IMR-90 (cell line): ENCODE data around the gene RALGPS1. TPM values are rescaled to one million over a fixed set of nuclear protein-coding genes. Genes with fewer than 3 reads are reported as not detected.
A peak's percentile ranks its signal among the peaks of the same experiment; 100 is the strongest.

Experiments
- ATAC-seq: fragments of 200-7000 bp; cut with Tn5 transposase; 2 replicates; pipeline ENCODE4 v1.9.1; 2020; ENCODE audit warnings: low read depth, mild to moderate bottlenecking, moderate library complexity
- BruUV-seq: library from RNA; stranded (reverse); fragments of 400-500 nt; replicated peaks from 2 replicates; lab custom pipeline; 2021; lab: Mats Ljungman, UMichigan
- CTCF ChIA-PET: fragments of 300-600 bp; formaldehyde crosslinking; extraction: SDS; loops from one replicate; lab custom pipeline; 2021; ENCODE audit warnings: antibody characterized with exemption; lab: Yijun Ruan, JAX
- POLR2A ChIA-PET: fragments of 300-600 bp; sonication (Branson Sonifier 250); formaldehyde crosslinking; loops from one replicate; lab custom pipeline; 2022; ENCODE audit warnings: antibody characterized with exemption; ENCODE audit not compliant: unreplicated experiment; lab: Charles Lee
- DNase-seq: peaks from one replicate; pipeline ENCODE4 v3.0.0; 2013
- H2AFZ ChIP-seq: replicated peaks from 2 replicates; pipeline ENCODE3; 2013; ENCODE audit warnings: low read length, mild to moderate bottlenecking; ENCODE audit not compliant: poor library complexity
- H2AK5ac ChIP-seq: 2 replicates; pipeline ENCODE4 v1.6.1; 2013; ENCODE audit warnings: low read depth, low read length, inconsistent platforms
- H2AK9ac ChIP-seq: replicated peaks from 2 replicates; pipeline ENCODE3; 2013; ENCODE audit warnings: mild to moderate bottlenecking, low read depth, low read length, moderate library complexity; ENCODE audit not compliant: poor library complexity
- H2BK120ac ChIP-seq: 2 replicates; pipeline ENCODE4 v1.6.1; 2013; ENCODE audit warnings: low read depth, low read length, inconsistent platforms
- H2BK15ac ChIP-seq: 3 replicates; pipeline ENCODE4 v1.6.1; 2013; ENCODE audit warnings: low read depth, low read length, inconsistent platforms
- H2BK20ac ChIP-seq: 2 replicates; pipeline ENCODE4 v1.6.1; 2013; ENCODE audit warnings: low read depth, mild to moderate bottlenecking, inconsistent platforms, low read length, moderate library complexity
- H2BK5ac ChIP-seq: 2 replicates; pipeline ENCODE4 v1.6.1; 2013; ENCODE audit warnings: mild to moderate bottlenecking, low read depth, low read length, inconsistent platforms; ENCODE audit not compliant: poor library complexity, severe bottlenecking
- H3K14ac ChIP-seq: replicated peaks from 2 replicates; pipeline ENCODE4 v1.6.1; 2013; ENCODE audit warnings: low read depth, low read length, inconsistent platforms
- H3K18ac ChIP-seq: 2 replicates; pipeline ENCODE4 v1.6.1; 2013; ENCODE audit warnings: low read depth, low read length, control low read depth
- H3K23ac ChIP-seq: 2 replicates; pipeline ENCODE4 v1.6.1; 2013; ENCODE audit warnings: low read depth, low read length, inconsistent platforms
- H3K27ac ChIP-seq: 2 replicates; pipeline ENCODE4 v1.5.1; 2013; ENCODE audit warnings: mild to moderate bottlenecking, control low read depth, low read length; ENCODE audit not compliant: insufficient read depth
- H3K27me3 ChIP-seq: 2 replicates; pipeline ENCODE4 v1.6.1; 2013; ENCODE audit warnings: low read length; ENCODE audit not compliant: control insufficient read depth, insufficient read depth
- H3K36me3 ChIP-seq: 2 replicates; pipeline ENCODE4 v1.6.1; 2013; ENCODE audit warnings: low read length, mixed read lengths; ENCODE audit not compliant: control insufficient read depth, insufficient read depth
- H3K4ac ChIP-seq: 2 replicates; pipeline ENCODE4 v1.6.1; 2013; ENCODE audit warnings: low read depth, low read length, inconsistent platforms
- H3K4me1 ChIP-seq: 2 replicates; pipeline ENCODE4 v1.6.1; 2013; ENCODE audit warnings: low read length, mixed read lengths; ENCODE audit not compliant: control insufficient read depth, insufficient read depth
- H3K4me2 ChIP-seq: 2 replicates; pipeline ENCODE4 v1.6.1; 2013; ENCODE audit warnings: low read depth, mild to moderate bottlenecking, control low read depth, low read length, moderate library complexity
- H3K4me3 ChIP-seq: 2 replicates; pipeline ENCODE4 v1.5.1; 2013; ENCODE audit warnings: low read depth, mild to moderate bottlenecking, control low read depth, low read length, moderate library complexity; ENCODE audit not compliant: insufficient read depth
- H3K56ac ChIP-seq: 2 replicates; pipeline ENCODE4 v1.6.1; 2013; ENCODE audit warnings: low read length, inconsistent platforms; ENCODE audit not compliant: insufficient read depth; ENCODE audit errors: extremely low read depth
- H3K79me1 ChIP-seq, 2 experiments: 2 replicates each; pipeline ENCODE4 v1.6.1; 2013; ENCODE audit warnings: low read length in 2 of 2, inconsistent platforms in 1 of 2, low read depth in 1 of 2
- H3K9ac ChIP-seq: 2 replicates; pipeline ENCODE4 v1.6.1; 2013; ENCODE audit warnings: low read depth, low read length, control low read depth
- H3K9me1 ChIP-seq: 2 replicates; pipeline ENCODE4 v1.6.1; 2013; ENCODE audit warnings: low read length, inconsistent platforms; ENCODE audit not compliant: insufficient read depth
- H3K9me3 ChIP-seq: 2 replicates; pipeline ENCODE4 v1.6.1; 2013; ENCODE audit warnings: low read length; ENCODE audit not compliant: control insufficient read depth, insufficient read depth
- H4K20me1 ChIP-seq: 2 replicates; pipeline ENCODE4 v1.6.1; 2013; ENCODE audit warnings: low read length, inconsistent platforms; ENCODE audit not compliant: insufficient read depth
- H4K5ac ChIP-seq: 2 replicates; pipeline ENCODE4 v1.6.1; 2013; ENCODE audit warnings: mild to moderate bottlenecking, low read depth, low read length, control low read depth
- H4K8ac ChIP-seq, 2 experiments: 2 replicates each; pipeline ENCODE4 v1.6.1; 2013; ENCODE audit warnings: low read depth in 2 of 2, low read length in 2 of 2, control low read depth in 1 of 2, inconsistent platforms in 1 of 2
- H4K91ac ChIP-seq: 2 replicates; pipeline ENCODE4 v1.6.1; 2013; ENCODE audit warnings: low read depth, low read length, inconsistent platforms; ENCODE audit not compliant: insufficient read depth
- CEBPB ChIP-seq: IDR thresholded peaks from 2 replicates; pipeline ENCODE4 v1.6.1; 2012; ENCODE audit warnings: low read depth, low read length, improper control_type of control experiment
- FOS ChIP-seq: fragments of 150-350 bp; IDR thresholded peaks from 2 replicates; pipeline ENCODE4 v1.6.1; 2016; ENCODE audit warnings: low read depth, low read length
- WGBS, 2 experiments: methylation state at CpG; one replicate each; pipeline versions ENCODE4 v1.1.5 to v1.1.7; 2013; ENCODE audit warnings: missing lambda C conversion rate in 2 of 2; ENCODE audit not compliant: insufficient read length in 1 of 2; ENCODE audit errors: extremely low coverage in 2 of 2; 5-methylcytosine and 5-hydroxymethylcytosine counted together
- dilution Hi-C: fragments of 300-500 bp; cut with HindIII; formaldehyde crosslinking; loops from one replicate; pipeline ENCODE4 v1.14.3; 2018; ENCODE audit warnings: low sequenced_read_pairs; ENCODE audit not compliant: unreplicated experiment
- in situ Hi-C: fragments of 300-500 bp; cut with MboI; formaldehyde crosslinking; loops from 3 replicates; pipeline ENCODE4 v1.14.3; 2019; ENCODE audit warnings: low sequenced_read_pairs, inconsistent platforms, mixed read lengths
- intact Hi-C: fragments of 100-400 bp; cut with micrococcal nuclease; formaldehyde crosslinking; loops from 2 replicates; pipeline ENCODE4 v1.10.0; 2022
- polyA plus RNA-seq, 3 experiments: library from polyadenylated mRNA; depleted of rRNA; stranded (reverse); fragments of >200 nt; gene quantifications; 2 replicates each; pipeline ENCODE4 v1.2.3, GENCODE V29; 2012; ENCODE audit warnings: low replicate concordance in 1 of 3
- total RNA-seq: library from RNA; depleted of rRNA; stranded (reverse); fragments of >200 nt; gene quantifications from 2 replicates; pipeline ENCODE4 v1.2.3, GENCODE V29; 2012

Gene RALGPS1
- total and polyA plus RNA-seq, 2 of the 4 experiments (the other 2 are of a cell fraction): 0.90 to 2.8 TPM

GRCh38 chr9:127180457-127181314 lies 266.1 kb downstream of the RALGPS1 start:
- peak overlapping the region; percentile 64; the same call in 1 of the 2 replicates for H2AK5ac ChIP-seq
- H3K14ac ChIP-seq: no peak overlapping the region
- H2BK20ac ChIP-seq: no peak overlapping the region
- H3K27me3 ChIP-seq: no peaks in the 10 kb centered on the region
- peaks cover 24% of the 10 kb centered on the region for H3K4me1 ChIP-seq
- no peak overlapping the region for H3K4me3 ChIP-seq
- no peak overlapping the region for H3K18ac ChIP-seq
- DNase-seq (no peak), ATAC-seq (no peak)
- peak overlapping the region; percentile 43; the same call in 1 of the 2 replicates for H4K91ac ChIP-seq
- H4K20me1 ChIP-seq: no peaks in the 10 kb centered on the region
- intact Hi-C loops: no loop called here
- H2BK5ac ChIP-seq: no peak overlapping the region
- no peak overlapping the region for H4K5ac ChIP-seq
- H3K9me3 ChIP-seq: no peaks in the 10 kb centered on the region
- CTCF ChIA-PET: no interaction called here
- in situ Hi-C loops: no loop called here
- H3K56ac ChIP-seq: no peak overlapping the region
- no TSS peak for BruUV-seq
- no peak overlapping the region for H2AFZ ChIP-seq
- H3K27ac ChIP-seq: no peak overlapping the region
- no peaks in the 10 kb centered on the region for H3K79me1 ChIP-seq
- H3K36me3 ChIP-seq: no peaks in the 10 kb centered on the region
- H3K4ac ChIP-seq: no peak overlapping the region
- H3K9me1 ChIP-seq: peaks cover 1% of the 10 kb centered on the region
- POLR2A ChIA-PET: no interaction called here
- no peak for TF ChIP-seq FOS
- peak; percentile 82 for TF ChIP-seq CEBPB
- WGBS, 2 experiments: 91% methylated on average over 13 of the region's 14 CpGs; no CpG with 5 or more reads in 1 of the 2 experiments
- no peak overlapping the region for H3K9ac ChIP-seq
- no peak overlapping the region for H3K23ac ChIP-seq
- H2BK120ac ChIP-seq: no peak overlapping the region
- dilution Hi-C loops: no loop called here
- H2AK9ac ChIP-seq: no peak overlapping the region
- no peak overlapping the region for H3K4me2 ChIP-seq
- no peak overlapping the region for H4K8ac ChIP-seq
- no peak overlapping the region for H2BK15ac ChIP-seq
